Thoracic aorta endothelial cell (primary cell): ENCODE results near the gene CCNQ. TPM values are rescaled to one million over a fixed set of nuclear protein-coding genes. Genes with fewer than 3 reads are reported as not detected.

ENCODE experiments used
- total RNA-seq: library from RNA; depleted of rRNA; stranded (reverse); fragments of >200 nt; gene quantifications from 2 replicates; pipeline ENCODE4 v1.2.3, GENCODE V29; 2012

CCNQ gene
- total RNA-seq, result 25.4 and 27.7 TPM in 2 replicates

DNA sequence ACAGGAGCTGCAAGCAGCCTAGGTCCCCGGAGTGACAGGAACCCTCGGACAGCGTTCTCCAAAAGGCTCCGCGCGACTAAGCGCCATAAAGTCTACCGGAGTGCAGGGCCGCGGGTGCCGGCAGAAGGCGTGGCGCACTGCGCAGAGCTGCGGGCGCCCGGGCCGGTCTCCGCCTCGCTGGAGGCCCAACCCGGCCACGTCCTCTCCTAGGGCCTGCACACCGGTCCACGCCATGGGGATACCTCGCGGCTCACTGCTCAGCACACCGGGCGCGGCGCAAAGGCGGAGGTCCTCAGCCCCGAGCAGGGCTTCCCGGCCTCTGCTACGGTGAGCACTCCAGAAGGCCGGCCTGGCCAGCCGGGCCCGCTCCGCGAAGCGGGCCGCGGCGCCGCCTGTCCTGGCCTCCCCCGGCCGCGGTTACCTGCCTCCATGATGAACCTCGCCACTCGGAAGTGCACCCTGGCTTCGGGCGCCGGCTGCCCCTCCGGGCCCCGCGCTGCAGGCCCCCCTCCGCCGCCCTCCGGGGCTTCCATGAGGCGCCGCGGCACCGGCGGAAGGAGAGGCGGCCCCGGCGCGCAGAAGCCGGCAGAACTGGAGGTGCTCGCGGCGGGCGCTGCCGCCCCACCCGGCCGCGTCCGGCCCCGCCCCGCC lies at the start of gene CCNQ:
Gene CCNQ (minus strand): TSS at position 599 of the 651 bp plus-strand sequence. CDS start 66 bp downstream, at position 533.

GRCh38 chrX:153646620-153647373 lies 47.9 kb upstream of the CCNQ start, which contains the start of gene DUSP9:
Gene DUSP9, plus strand, starts transcription at chrX:153647203. Its CDS starts 751 bp downstream, at chrX:153647954.

Other genes starting within 250 kb of the CCNQ start
- gene PNMA6E, start 197.8 kb downstream of the CCNQ start, total RNA-seq, result not detected in 2 replicates
- 0.13 and 1.5 TPM in 2 replicates for gene ZFP92, start 187.7 kb downstream of the CCNQ start, total RNA-seq
- gene TREX2, start 153.1 kb downstream of the CCNQ start, total RNA-seq, result 1.0 and 1.2 TPM in 2 replicates
- 20.3 and 26.6 TPM in 2 replicates for gene HAUS7, start 128.6 kb downstream of the CCNQ start, total RNA-seq
- 13.4 and 34.2 TPM in 2 replicates for gene BGN, start 104.2 kb downstream of the CCNQ start, total RNA-seq
- gene ATP2B3, start 81.5 kb downstream of the CCNQ start, total RNA-seq, result not detected in 2 replicates
- gene DUSP9, start 48.1 kb upstream of the CCNQ start, total RNA-seq, result 0.13 and 0.29 TPM in 2 replicates
- gene PNCK, start 74.7 kb upstream of the CCNQ start, total RNA-seq, result not detected in 2 replicates
- 9.6 and 12.8 TPM in 2 replicates for gene SLC6A8, start 88.8 kb upstream of the CCNQ start, total RNA-seq
- 237 and 249 TPM in 2 replicates for gene BCAP31, start 125.2 kb upstream of the CCNQ start, total RNA-seq
- gene ABCD1, start 125.7 kb upstream of the CCNQ start, total RNA-seq, result 10.5 and 15.2 TPM in 2 replicates
- 2.2 and 7.0 TPM in 2 replicates for gene PLXNB3, start 165.1 kb upstream of the CCNQ start, total RNA-seq
- gene SRPK3, start 181.9 kb upstream of the CCNQ start, total RNA-seq, result not detected in 2 replicates
- gene IDH3G, start 195.2 kb upstream of the CCNQ start, total RNA-seq, result 32.9 and 35.0 TPM in 2 replicates
- gene SSR4, start 195.5 kb upstream of the CCNQ start, total RNA-seq, result 127 and 133 TPM in 2 replicates
- gene PDZD4, start 231.4 kb upstream of the CCNQ start, total RNA-seq, result under 0.01 and 0.14 TPM in 2 replicates